ENCODE measurements around the gene TRIP11. TPM values are rescaled to one million over a fixed set of nuclear protein-coding genes. Genes with fewer than 3 reads are reported as not detected.
A peak's percentile ranks its signal among the peaks of the same experiment; 100 is the strongest.

The TRIP11 gene
- polyA plus RNA-seq, 12 donors = 19.5 to 33.9 (median 25.9) TPM; not detected in 1

- DNase-seq = no peak
Measured at GRCh38 chr14:91957876-91958313, 82.0 kb downstream of the TRIP11 start.

- no peak for DNase-seq
Measured at GRCh38 chr14:91956616-91957015, 83.2 kb downstream of the TRIP11 start.

- DNase-seq = no peak
Measured at GRCh38 chr14:91955168-91955567, 84.7 kb downstream of the TRIP11 start.

GRCh38 chr14:91953170-91953985 lies 86.5 kb downstream of the TRIP11 start:
- no peak for DNase-seq

- peak; percentile 84 for DNase-seq
Measured at GRCh38 chr14:91947475-91948184, 92.2 kb downstream of the TRIP11 start, which contains the start of gene FBLN5. TSS of gene FBLN5 (minus strand) at chr14:91947694. CDS start at chr14:91947229, 465 bp downstream.

- peak; percentile 61 for DNase-seq
Measured at GRCh38 chr14:91946622-91947474, 93.0 kb downstream of the TRIP11 start.

GRCh38 chr14:91945751-91946621 lies 93.9 kb downstream of the TRIP11 start:
- DNase-seq = peak; percentile 37

GRCh38 chr14:91942946-91943345 lies 96.9 kb downstream of the TRIP11 start:
- no peak for DNase-seq

- no peak for DNase-seq
Measured at GRCh38 chr14:91942128-91942527, 97.7 kb downstream of the TRIP11 start.

GRCh38 chr14:91940209-91940608 lies 99.7 kb downstream of the TRIP11 start:
- no peak for DNase-seq

- no peak for DNase-seq
Measured at GRCh38 chr14:91935586-91935985, 104.3 kb downstream of the TRIP11 start.

- no peak for DNase-seq
Measured at GRCh38 chr14:91934554-91935285, 105.1 kb downstream of the TRIP11 start.

GRCh38 chr14:91931478-91932088 lies 108.3 kb downstream of the TRIP11 start:
- DNase-seq = no peak

GRCh38 chr14:91929700-91930099 lies 110.2 kb downstream of the TRIP11 start:
- DNase-seq = no peak

GRCh38 chr14:91927800-91928199 lies 112.1 kb downstream of the TRIP11 start:
- no peak for DNase-seq

- no peak for DNase-seq
Measured at GRCh38 chr14:91927191-91927590, 112.7 kb downstream of the TRIP11 start.

- DNase-seq = no peak
Measured at GRCh38 chr14:91926131-91926890, 113.5 kb downstream of the TRIP11 start.

- DNase-seq = no peak
Measured at GRCh38 chr14:91925727-91926121, 114.1 kb downstream of the TRIP11 start.
